Endothelial cell (in vitro differentiated cells): ENCODE results near the gene DNMBP. TPM values are rescaled to one million over a fixed set of nuclear protein-coding genes. Genes with fewer than 3 reads are reported as not detected.
"Not testable (repeated sequence)": the region's sequence is repeated elsewhere in the genome, so short reads cannot be mapped to it uniquely, and the experiment has no call there.

Experiments
- DNase-seq: peaks from one replicate; pipeline ENCODE4 v3.0.0; 2021; ENCODE audit warnings: low spot score
- H3K27ac Mint-ChIP-seq: one replicate; pipeline ENCODE4 v1.8.0; 2021; ENCODE audit warnings: mixed read lengths, inconsistent platforms; ENCODE audit not compliant: unreplicated experiment
- H3K27me3 Mint-ChIP-seq: one replicate; pipeline ENCODE4 v1.8.0; 2021; ENCODE audit warnings: mild to moderate bottlenecking, moderate library complexity, mixed read lengths, inconsistent platforms; ENCODE audit not compliant: unreplicated experiment
- H3K36me3 Mint-ChIP-seq: one replicate; pipeline ENCODE4 v1.8.0; 2021; ENCODE audit warnings: mild to moderate bottlenecking, low read depth, mixed read lengths, inconsistent platforms; ENCODE audit not compliant: unreplicated experiment
- H3K4me1 Mint-ChIP-seq: one replicate; pipeline ENCODE4 v1.8.0; 2021; ENCODE audit warnings: mild to moderate bottlenecking, mixed read lengths, inconsistent platforms; ENCODE audit not compliant: unreplicated experiment
- H3K4me3 Mint-ChIP-seq: one replicate; pipeline ENCODE4 v1.8.0; 2021; ENCODE audit warnings: mild to moderate bottlenecking, mixed read lengths, inconsistent platforms; ENCODE audit not compliant: unreplicated experiment
- H3K9me3 Mint-ChIP-seq: one replicate; pipeline ENCODE4 v1.8.0; 2021; ENCODE audit warnings: mixed read lengths, inconsistent platforms; ENCODE audit not compliant: unreplicated experiment
- total RNA-seq: library from RNA; stranded (reverse); fragmentation: NEBNext Ultra II Directional; extraction: Animal tissue kit (Norgen Biotek cat#: 25700); gene quantifications from one replicate; pipeline ENCODE4 v1.2.1, GENCODE V29; 2021; ENCODE audit not compliant: unreplicated experiment
- TF ChIP-seq, protein P1 (sequence below): fragments of 200-600 bp; sonication (generic); IDR thresholded peaks from one replicate; pipeline ENCODE4 v1.5.0; 2021; ENCODE audit warnings: antibody characterized with exemption; ENCODE audit not compliant: unreplicated experiment

DNMBP gene
- total RNA-seq, 1 donor from 2014 or later = 21.8 TPM

DNA sequence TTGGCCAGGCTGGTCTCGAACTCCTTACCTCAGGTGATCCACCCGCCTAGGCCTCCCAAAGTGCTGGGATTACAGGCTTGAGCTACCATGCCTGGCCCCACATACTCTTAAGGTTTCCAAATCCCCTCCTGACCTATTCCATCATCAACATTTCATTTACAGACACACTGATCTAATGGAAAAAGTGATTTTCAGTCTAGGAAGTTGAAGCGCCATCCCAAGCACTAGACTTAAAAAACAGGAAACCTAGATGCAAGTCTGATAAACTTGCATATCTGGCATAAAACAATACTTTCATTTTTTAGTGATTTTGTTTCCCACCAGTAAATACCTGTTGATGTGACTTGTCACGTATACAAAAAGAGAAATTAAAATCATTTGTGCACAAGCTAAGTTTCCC lies 44.0 kb downstream of the DNMBP start:
- Mint-ChIP-seq H3K27me3 (no peaks in the 10 kb centered on the region), H3K36me3 (peaks cover 13% of the 10 kb centered on the region)

DNA sequence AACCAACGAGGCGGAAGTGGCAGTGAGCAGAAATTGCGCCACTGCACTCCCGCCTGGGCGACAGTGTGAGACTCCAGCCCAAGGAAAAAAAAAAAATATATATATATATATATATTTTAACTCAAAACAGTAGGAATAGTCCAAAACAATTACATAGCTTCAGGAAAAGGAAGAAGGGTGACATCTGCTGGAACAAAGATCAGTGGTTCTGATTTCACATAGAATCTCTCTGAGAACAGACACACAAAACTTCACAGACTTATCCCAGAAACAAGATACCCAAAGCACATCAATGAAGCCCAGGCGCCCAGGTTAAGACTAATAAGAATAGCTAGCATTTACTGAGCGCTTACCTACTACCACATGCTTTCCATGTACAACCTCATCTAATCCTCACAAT lies 45.0 kb downstream of the DNMBP start:
- peaks cover 15% of the 10 kb centered on the region for H3K4me1 Mint-ChIP-seq
- H3K27ac Mint-ChIP-seq = no peak overlapping the region
- no peaks in the 10 kb centered on the region for H3K9me3 Mint-ChIP-seq
- no peaks in the 10 kb centered on the region for H3K27me3 Mint-ChIP-seq
- no peak for DNase-seq
- TF ChIP-seq, protein P1, sequence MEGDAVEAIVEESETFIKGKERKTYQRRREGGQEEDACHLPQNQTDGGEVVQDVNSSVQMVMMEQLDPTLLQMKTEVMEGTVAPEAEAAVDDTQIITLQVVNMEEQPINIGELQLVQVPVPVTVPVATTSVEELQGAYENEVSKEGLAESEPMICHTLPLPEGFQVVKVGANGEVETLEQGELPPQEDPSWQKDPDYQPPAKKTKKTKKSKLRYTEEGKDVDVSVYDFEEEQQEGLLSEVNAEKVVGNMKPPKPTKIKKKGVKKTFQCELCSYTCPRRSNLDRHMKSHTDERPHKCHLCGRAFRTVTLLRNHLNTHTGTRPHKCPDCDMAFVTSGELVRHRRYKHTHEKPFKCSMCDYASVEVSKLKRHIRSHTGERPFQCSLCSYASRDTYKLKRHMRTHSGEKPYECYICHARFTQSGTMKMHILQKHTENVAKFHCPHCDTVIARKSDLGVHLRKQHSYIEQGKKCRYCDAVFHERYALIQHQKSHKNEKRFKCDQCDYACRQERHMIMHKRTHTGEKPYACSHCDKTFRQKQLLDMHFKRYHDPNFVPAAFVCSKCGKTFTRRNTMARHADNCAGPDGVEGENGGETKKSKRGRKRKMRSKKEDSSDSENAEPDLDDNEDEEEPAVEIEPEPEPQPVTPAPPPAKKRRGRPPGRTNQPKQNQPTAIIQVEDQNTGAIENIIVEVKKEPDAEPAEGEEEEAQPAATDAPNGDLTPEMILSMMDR = no peak
- peaks cover 6% of the 10 kb centered on the region for H3K36me3 Mint-ChIP-seq
- no peak overlapping the region for H3K4me3 Mint-ChIP-seq

More for the DNA sequence above, 44.0 kb downstream of the DNMBP start:
- Mint-ChIP-seq H3K27ac (no peak overlapping the region), H3K9me3 (no peaks in the 10 kb centered on the region), H3K4me3 (no peak overlapping the region), H3K4me1 (peaks cover 15% of the 10 kb centered on the region)
- TF ChIP-seq, protein P1 = no peak
- no peak for DNase-seq

DNA sequence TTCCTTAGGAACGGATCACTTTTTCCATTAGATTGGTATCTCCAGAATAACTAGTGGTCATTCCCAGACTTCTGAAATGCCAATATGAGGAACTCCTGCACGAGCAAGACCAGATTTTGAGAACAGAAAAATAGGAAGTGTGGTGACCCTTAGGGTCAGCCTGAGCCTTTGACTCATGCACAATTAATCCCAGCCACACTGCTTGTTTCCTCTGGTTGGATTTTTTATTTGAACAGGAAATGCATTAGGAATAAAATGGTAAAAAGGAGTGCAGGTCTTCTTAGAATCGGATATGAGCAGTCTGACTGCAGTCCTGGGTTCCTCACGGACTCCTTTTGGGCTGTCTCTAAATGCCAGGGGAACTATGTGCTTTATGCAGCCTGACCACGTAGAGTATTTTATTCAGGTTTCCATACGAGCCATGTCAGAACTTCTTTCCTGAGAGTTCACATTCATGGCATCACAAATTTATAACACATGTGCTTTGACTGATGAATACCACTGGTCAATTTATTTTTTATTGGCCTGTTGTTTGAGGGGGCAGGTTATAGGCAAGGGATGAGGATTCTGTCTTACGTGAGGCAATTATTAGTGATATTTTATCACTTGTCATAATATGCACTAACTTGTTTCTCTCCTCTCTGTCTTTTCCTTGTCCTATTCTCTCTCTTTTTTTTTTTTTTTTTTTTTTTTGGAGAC lies 46.1 kb downstream of the DNMBP start:
- H3K4me3 Mint-ChIP-seq, DNase-seq, H3K36me3 Mint-ChIP-seq, H3K9me3 Mint-ChIP-seq, H3K27ac Mint-ChIP-seq, H3K27me3 Mint-ChIP-seq: not testable (repeated sequence)
- peaks cover 16% of the 10 kb centered on the region for H3K4me1 Mint-ChIP-seq

- TF ChIP-seq, protein P1 = no peak
- H3K27ac Mint-ChIP-seq = no peak overlapping the region
- no peak for DNase-seq
- no peaks in the 10 kb centered on the region for H3K9me3 Mint-ChIP-seq
- peaks cover 11% of the 10 kb centered on the region for H3K4me1 Mint-ChIP-seq
- peaks cover 1% of the 10 kb centered on the region for H3K27me3 Mint-ChIP-seq
- H3K36me3 Mint-ChIP-seq = peaks cover 22% of the 10 kb centered on the region
- no peak overlapping the region for H3K4me3 Mint-ChIP-seq
Observed at GRCh38 chr10:99958806-99959205, 50.9 kb downstream of the DNMBP start.

DNA sequence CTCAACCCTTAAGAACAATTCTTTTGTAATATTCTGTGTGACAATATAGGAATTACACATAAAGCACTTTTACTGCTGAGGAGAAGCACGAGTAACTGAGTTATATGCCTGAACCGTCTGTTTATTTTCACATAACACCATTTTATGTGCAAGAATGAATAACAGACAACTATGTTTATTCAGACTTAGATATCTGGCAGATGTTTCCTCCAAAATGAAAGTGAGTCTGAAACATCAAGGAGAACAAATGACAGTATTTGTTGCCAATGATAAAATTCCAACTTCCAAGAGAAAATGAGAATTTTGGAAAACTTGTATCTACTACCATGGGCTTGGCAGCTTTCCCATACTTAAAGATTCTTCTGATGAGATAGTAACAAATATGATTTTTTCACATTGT lies 51.4 kb downstream of the DNMBP start:
- H3K36me3 Mint-ChIP-seq = peaks cover 22% of the 10 kb centered on the region
- peaks cover 1% of the 10 kb centered on the region for H3K27me3 Mint-ChIP-seq
- no peak overlapping the region for H3K4me3 Mint-ChIP-seq
- TF ChIP-seq, protein P1 = no peak
- peaks cover 10% of the 10 kb centered on the region for H3K4me1 Mint-ChIP-seq
- DNase-seq = no peak
- H3K9me3 Mint-ChIP-seq = no peaks in the 10 kb centered on the region
- H3K27ac Mint-ChIP-seq = no peak overlapping the region

DNA sequence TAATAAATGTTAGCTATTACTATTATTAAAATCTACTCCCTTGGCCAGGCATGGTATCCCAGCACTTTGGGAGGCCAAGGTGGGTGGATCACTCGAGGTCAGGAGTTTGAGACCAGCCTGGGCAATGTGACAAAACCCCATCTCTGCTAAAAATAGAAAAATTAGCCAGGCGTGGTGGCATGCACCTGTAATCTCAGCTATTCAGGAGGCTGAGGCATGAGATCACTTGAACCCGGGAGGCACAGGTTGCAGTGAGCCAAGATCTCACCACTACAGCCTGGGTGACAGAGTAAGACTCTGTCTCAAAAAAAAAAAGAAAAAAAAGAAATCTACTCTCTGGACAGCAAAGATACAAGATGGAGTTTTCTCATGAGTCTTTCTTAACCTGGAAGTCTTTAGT lies 56.2 kb downstream of the DNMBP start:
- H3K9me3 Mint-ChIP-seq, H3K27ac Mint-ChIP-seq, H3K4me3 Mint-ChIP-seq, H3K27me3 Mint-ChIP-seq, H3K4me1 Mint-ChIP-seq, DNase-seq: not testable (repeated sequence)
- H3K36me3 Mint-ChIP-seq = peaks cover 54% of the 10 kb centered on the region
